Measurements from ENCODE around the gene RAG1.

DNA sequence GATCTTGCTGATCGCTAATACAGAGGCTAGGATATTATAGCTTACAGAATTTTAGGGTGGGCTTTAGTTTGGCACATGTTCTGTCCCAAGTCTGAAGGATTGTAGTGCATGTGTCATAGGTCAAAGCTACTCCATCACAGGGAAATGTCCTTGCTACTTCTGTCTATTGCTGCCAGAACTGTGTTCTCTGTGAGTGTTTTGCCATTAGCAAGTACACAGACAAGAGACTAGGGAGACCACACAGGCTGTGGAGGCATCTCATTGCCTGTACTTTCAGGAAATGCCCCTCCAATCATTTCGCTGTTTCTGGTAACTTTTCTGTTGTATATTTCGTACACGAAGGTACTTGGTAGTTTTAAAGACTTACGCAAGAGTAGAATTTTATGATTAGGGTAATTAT lies 55.7 kb downstream of the RAG1 start:
- TF ChIP-seq, protein P1, sequence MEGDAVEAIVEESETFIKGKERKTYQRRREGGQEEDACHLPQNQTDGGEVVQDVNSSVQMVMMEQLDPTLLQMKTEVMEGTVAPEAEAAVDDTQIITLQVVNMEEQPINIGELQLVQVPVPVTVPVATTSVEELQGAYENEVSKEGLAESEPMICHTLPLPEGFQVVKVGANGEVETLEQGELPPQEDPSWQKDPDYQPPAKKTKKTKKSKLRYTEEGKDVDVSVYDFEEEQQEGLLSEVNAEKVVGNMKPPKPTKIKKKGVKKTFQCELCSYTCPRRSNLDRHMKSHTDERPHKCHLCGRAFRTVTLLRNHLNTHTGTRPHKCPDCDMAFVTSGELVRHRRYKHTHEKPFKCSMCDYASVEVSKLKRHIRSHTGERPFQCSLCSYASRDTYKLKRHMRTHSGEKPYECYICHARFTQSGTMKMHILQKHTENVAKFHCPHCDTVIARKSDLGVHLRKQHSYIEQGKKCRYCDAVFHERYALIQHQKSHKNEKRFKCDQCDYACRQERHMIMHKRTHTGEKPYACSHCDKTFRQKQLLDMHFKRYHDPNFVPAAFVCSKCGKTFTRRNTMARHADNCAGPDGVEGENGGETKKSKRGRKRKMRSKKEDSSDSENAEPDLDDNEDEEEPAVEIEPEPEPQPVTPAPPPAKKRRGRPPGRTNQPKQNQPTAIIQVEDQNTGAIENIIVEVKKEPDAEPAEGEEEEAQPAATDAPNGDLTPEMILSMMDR (IDR thresholded peaks at IDR 0.05), result no peak
- TF ChIP-seq POLR2A (IDR thresholded peaks at IDR 0.05), result no peak

Measured in body of pancreas (tissue), 4 donors.